LHCN-M2 (cell line): ENCODE results near the gene DNLZ. TPM values are rescaled to one million over a fixed set of nuclear protein-coding genes. Genes with fewer than 3 reads are reported as not detected.

ENCODE experiments used
- DNase-seq: peaks from one replicate; pipeline ENCODE4 v3.0.0-alpha.2; 2012; ENCODE audit warnings: low read depth
- total RNA-seq: library from RNA; depleted of rRNA; stranded (reverse); fragments of >200 nt; gene quantifications from 2 replicates; pipeline ENCODE4 v1.2.3, GENCODE V29; 2014

DNLZ gene
- total RNA-seq, 1 experiment from 2014 or later = 52.0 TPM

GRCh38 chr9:136396219-136396515 lies 32.6 kb upstream of the DNLZ start:
- DNase-seq = no peak

DNA sequence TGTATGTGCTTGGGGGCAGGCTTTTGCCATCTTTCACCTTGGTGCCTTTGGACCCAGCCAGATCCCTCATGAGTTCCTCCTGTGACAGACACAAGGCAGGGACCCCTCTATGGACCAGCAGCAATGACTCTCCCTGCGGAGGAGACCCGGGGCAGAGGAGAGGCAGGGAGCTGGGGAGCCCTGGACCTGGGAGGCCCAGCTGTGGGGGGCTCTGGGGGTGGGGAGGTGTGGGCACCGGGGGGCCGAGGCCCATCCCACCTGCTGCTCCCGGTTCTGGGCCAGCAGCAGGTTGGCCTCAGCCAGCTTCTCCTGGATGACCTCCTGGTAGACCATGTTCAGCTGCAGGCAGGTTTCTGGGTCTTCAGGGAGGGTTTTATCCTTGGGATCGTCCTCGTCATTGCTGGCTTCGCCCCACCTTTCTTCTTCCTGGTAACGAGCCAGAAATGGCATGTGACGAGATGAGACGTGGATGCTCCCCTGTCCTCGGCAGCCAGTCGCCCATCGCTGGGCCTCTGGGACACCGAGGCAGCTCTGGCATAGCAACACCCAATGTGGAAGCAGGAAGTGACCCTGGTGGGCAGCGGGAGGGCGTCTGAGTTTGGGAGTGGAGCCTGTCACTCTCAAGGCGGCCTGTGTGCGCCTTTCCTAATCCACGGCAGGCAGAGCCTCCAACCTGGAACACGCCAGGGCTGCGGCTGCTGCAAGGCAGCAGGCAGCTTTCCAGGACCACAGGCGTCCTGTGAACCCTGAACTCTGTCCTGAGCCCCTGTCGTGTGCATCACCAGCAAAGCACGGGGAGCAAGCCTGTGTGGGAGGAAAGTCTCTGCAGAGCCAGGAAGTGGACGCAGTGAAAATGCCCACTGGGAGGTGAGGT lies 32.0 kb upstream of the DNLZ start:
- DNase-seq = no peak

- DNase-seq = no peak
These were observed 31.4 kb upstream of the DNLZ start for GRCh38 chr9:136395020-136395340.

GRCh38 chr9:136394312-136395019 lies 30.9 kb upstream of the DNLZ start:
- no peak for DNase-seq

DNA sequence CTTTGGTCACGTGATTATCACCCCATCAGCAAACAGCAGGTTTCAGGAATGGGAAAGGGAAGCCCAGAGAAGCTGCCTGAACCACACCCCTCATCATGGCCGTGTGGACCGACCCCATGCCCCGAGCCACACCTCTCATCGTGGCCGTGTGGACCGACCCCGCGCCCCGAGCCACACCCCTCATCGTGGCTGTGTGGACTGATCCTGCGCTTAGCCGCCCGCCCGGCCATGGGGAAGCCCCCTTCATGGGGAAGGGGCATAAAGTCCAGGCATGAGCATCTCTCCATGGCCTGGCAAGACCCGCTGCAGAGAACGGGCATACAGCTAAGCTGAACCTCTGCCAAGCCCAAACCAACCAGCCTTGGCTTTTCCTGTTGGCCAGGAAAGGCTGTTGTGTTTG lies 30.0 kb upstream of the DNLZ start:
- DNase-seq = no peak

DNA sequence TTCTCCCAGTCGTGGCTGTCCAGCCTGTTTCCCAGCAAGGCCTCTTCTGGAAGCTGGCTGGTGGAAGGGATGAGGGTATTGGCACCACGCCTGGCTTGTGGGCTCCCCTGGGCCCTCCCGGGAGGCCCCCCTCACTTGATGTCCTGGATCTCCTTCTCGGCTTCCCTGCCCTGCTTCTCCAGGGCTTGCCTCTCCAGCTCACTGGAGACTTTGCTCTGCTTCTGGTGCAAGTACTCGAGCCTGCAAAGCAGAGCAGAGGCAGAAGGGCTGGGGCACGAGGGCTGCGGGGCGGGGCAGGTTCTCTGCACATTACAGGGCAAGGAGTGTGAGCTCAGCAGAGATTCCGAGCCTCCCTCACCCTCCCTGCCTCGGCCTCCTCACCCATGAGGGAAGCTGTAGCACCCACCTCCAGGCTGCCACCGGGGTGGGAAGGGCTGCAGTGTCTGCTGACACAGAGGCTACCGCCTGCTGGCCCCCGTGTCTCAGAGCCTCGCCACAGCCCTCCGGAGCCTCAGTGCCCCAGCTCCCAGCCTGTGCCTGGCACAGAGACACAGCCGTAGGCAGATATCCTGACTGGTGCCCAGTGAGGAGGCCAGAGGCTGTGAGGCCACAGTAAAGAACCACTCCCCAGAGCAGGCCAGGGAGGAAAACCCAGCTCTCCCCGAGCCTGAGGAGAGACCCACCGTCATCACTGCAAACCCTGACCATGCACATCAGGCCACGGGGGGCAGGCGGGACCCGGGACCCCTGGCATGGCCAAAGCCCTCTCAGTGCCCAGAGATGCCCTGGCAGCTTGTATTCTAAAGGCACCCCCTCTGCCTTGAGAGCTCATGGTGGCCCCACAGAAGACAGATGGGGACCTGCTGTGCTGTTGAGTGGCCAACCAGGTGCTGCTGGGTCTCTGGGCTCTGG lies 29.2 kb upstream of the DNLZ start:
- DNase-seq = no peak

DNA sequence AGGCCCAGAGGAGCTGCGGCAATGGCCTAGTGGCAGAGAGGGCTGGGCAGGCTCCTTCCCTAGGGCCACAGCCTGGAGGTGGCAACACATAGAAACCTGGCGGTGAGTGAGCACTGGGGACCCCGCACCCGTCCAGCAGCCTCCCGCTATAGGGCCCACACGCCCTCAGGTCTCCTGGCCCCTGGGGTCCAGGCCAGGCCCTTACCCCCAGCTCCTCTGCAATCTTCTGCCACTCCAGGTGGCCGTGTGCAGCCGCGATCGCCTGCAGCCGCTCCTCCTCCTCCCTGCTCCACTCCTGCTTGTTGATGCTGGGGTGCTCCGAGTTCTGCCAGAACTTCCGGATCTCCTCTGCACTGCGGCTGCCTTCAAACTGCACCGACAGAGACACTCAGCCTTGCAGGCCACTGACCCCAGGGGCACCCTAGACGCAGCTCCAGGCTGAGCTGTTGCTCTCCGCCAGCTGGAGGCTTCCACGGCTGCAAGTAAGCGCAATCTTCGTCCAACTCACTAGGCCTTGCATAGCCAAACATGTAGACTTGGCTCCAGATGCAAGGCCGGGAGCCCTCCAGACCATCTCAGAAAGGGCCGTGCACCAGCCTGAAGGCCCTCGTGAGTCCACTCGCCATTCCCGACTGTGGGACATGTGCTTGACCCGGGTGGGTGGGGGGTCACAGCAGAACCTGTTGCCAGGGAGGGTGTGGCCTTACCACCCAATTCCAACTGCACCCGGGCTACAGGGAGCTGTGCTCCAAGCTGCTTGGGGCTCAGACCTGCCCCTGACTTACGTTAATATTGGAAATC lies 28.4 kb upstream of the DNLZ start:
- DNase-seq = no peak

DNA sequence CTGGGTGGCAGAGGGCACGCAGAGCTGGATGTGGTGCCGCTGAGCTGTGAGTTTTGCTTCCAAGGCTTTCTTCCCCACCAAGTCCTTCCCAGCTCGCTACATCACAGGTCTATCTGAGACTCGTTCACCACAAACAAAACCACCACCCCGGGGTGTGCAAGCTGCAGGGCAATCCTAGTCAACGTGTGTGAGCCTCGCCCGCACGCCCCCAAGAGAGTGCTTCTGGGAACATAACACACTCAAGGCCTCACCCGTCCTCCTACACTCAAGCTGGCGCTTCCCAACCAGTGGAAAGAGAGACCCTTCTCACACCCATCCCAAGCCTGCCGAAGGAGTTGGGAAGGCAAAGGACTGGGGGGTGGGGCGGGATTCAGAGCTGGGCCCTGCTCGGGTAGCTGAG lies 25.9 kb upstream of the DNLZ start:
- no peak for DNase-seq

DNA sequence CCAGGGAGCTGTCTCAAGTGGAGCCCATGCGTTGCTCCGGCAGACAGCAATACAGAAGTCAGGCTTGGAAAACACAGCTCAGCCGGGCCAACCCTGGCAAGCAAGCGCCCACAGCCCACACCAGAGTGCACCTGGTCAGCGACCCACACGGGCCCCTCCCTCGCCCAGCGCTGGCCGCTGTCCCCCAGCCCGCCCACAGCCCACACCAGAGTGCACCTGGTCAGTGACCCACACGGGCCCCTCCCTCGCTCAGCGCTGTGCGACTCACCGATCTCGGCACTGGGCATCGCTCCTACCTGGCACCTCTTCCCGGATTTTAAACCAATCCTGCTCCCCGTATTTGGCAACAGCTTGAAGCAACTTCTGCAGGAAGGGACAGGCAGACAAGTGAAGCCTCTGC lies 23.7 kb upstream of the DNLZ start:
- DNase-seq = no peak

GRCh38 chr9:136386018-136386417 lies 22.5 kb upstream of the DNLZ start:
- DNase-seq = no peak

GRCh38 chr9:136385015-136385414 lies 21.5 kb upstream of the DNLZ start:
- no peak for DNase-seq

DNA sequence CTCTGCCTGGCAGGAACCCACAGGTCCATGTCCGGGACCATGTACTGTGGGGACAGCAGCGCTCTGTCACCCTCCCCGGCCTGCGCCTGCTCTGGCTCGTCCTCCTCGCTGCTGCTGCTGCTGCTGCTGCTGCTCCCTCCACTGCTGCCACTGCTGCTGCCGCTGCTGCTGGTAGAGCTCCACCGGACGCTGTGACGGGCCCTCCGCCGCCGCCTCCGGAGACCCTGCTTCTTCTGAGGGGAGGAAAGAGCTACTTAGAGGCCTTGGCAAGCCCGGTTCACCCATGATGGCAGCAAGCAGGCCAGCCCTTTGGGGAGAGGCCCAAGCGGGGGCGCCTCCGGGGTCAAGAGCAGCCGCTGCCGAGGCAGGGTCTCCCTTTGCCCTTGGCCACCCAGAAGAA lies 19.9 kb upstream of the DNLZ start:
- DNase-seq = no peak

GRCh38 chr9:136381966-136382513 lies 18.5 kb upstream of the DNLZ start:
- DNase-seq = no peak

DNA sequence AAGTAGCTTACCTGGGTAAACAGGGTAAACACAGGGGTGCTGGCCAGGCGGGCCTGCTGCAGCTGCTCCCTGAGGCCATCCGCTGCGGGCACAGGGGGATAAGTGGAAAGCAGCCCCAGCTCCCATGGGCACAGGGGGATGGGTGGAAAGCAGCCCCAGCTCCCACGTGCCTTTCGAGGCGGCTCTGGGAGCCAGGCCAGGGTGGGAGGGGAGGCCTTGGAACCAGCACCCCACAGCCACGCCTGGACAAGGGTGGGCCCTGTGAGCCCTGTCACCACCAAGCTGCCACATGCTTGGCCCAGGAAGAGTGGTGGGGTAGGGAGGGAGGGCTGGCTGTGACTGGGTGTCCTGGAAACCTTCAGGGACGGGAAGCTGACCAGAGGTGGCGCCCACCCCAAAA lies 17.8 kb upstream of the DNLZ start:
- DNase-seq = no peak

DNA sequence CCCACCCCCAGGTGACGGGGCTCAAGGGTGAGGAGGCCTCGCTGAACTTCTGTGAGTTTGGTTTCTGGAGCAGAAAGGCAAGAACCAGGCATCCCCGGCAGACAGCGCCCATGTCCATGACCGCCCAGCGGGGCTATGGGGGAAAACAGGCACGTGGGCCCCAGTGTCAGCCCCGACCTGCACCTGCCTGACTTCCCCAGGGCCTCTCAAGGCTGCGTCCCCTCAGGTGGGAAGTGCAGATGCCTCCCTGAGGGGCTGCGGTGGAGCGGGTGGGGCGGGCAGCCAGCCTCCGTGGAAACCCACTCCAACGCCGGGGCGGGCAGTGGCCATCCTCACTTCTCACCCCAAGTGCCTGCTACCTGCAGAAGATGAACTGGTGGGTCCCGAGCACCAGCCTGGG lies 16.8 kb upstream of the DNLZ start:
- no peak for DNase-seq

GRCh38 chr9:136379891-136380290 lies 16.3 kb upstream of the DNLZ start:
- no peak for DNase-seq

GRCh38 chr9:136379401-136379800 lies 15.9 kb upstream of the DNLZ start:
- DNase-seq = no peak

- no peak for DNase-seq
These were observed 15.4 kb upstream of the DNLZ start for GRCh38 chr9:136379003-136379287.

DNA sequence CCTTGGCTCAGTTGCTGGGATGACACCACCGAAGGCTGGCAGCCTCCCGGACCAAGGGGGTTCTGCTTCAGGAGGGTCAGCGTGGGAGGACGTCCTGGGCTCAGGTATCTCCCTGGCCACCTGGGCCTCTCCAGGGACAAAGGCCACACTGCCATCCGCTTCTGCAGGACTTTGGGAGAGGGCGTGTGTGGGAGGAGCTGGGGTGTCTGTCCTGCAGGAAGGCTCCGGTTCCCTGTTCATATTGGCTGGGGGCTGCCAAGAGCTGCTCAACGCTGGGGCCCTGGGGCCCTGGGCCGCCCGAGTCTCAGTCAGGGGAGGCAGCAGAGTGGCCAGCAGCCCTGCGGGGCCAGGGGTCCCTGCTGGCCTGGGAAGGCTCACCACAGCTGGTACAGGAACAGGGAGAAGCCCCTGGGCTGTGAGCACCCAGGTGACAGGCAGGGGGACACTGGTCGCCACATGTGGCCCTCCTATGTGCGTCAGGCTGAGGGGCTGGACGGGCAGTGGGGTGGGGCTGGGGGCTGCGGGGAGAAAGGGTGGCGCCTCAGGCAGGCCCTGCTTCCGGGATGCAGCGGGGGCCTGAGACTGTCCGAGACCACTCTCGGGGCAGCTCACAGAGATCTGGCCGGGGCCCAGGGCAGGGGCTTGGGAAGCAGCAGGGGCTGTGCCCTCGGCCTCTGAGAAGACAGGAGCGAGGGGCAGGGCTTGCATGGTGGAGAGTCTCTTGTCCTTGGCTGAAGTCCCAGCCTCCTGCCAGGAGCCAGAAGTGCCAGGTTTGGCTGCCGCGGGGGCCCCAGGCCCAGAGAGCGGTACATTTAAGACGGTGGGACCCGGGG lies 14.8 kb upstream of the DNLZ start:
- no peak for DNase-seq

DNA sequence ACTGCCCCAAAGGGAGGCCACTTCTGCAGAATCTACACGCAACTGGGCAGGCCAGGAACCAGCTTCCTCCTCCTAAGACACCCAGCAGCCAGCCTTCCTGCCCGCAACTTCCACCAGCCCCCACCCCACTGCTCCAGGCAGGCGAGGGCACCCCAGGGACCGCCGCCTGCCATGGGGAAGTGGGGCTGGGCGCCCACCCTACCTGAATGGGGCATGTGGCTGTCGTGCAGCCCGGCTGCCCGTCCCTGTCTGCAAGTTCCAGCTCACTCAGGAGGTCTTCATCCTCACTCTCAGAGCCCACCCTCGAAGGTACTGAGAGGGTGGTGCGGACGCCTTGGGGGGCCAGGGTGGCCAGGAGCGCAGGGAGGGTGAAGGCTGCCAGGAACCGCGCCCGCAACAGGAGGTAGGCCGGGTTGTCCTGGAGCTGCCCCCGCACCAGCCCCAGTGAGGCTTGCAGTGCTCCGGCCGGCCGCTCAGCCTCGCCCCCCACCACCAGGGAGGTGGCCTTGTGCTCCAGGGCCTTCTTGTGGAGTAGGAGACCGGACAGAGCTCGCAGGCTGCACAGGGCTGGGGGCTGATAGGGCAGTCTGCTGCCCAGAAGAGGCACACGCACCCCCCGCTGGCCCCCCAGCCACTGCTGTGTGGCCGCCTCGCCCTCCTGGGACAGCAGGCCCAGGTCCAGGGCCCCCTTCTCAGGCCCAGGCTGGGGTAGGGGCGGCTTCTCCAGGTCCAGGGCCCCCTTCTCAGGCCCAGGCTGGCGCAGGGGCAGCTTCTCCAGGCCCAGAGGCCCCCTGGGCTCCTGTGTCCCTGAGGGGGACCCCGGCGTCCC lies 14.0 kb upstream of the DNLZ start:
- no peak for DNase-seq
